Trophoblast cell (in vitro differentiated cells and primary cell): ENCODE data around the gene TNN.

Experiments
- DNase-seq, 2 donors: peaks; one replicate each; pipeline ENCODE4 v3.0.0-alpha.2; 2016
- H2AFZ ChIP-seq: 2 replicates; pipeline ENCODE4 v1.6.1; 2013; ENCODE audit warnings: low read length, moderate library complexity, mild to moderate bottlenecking; ENCODE audit not compliant: insufficient read depth, poor library complexity
- H2AK5ac ChIP-seq: 2 replicates; pipeline ENCODE4 v1.6.1; 2013; ENCODE audit warnings: mild to moderate bottlenecking, low read length
- H2BK120ac ChIP-seq: 2 replicates; pipeline ENCODE4 v1.6.1; 2013; ENCODE audit warnings: low read length, mild to moderate bottlenecking, moderate library complexity; ENCODE audit not compliant: insufficient read depth, poor library complexity
- H2BK12ac ChIP-seq: 2 replicates; pipeline ENCODE4 v1.6.1; 2013; ENCODE audit warnings: mild to moderate bottlenecking, low read length, moderate library complexity
- H2BK5ac ChIP-seq: 2 replicates; pipeline ENCODE4 v1.6.1; 2013; ENCODE audit warnings: low read length, low read depth, moderate library complexity, mild to moderate bottlenecking; ENCODE audit not compliant: poor library complexity
- H3K14ac ChIP-seq: 2 replicates; pipeline ENCODE4 v1.6.1; 2013; ENCODE audit warnings: mild to moderate bottlenecking, low read length
- H3K18ac ChIP-seq: 2 replicates; pipeline ENCODE4 v1.6.1; 2013; ENCODE audit warnings: mild to moderate bottlenecking, low read length
- H3K23ac ChIP-seq: 2 replicates; pipeline ENCODE4 v1.6.1; 2013; ENCODE audit warnings: low read length
- H3K27ac ChIP-seq: 2 replicates; pipeline ENCODE4 v1.5.1; 2013; ENCODE audit warnings: low read depth, mild to moderate bottlenecking, inconsistent platforms, low read length, moderate library complexity
- H3K27me3 ChIP-seq: 2 replicates; pipeline ENCODE4 v1.6.1; 2013; ENCODE audit warnings: inconsistent platforms, mild to moderate bottlenecking, low read length, moderate library complexity; ENCODE audit not compliant: insufficient read depth
- H3K36me3 ChIP-seq, 2 experiments: 1 replicate in 1 of 2; 2 replicates in 1 of 2; pipeline ENCODE4 v1.6.1; 2013; ENCODE audit warnings: low read length in 2 of 2, mild to moderate bottlenecking in 2 of 2, moderate library complexity in 1 of 2; ENCODE audit not compliant: insufficient read depth in 2 of 2, control insufficient read depth in 1 of 2
- H3K4ac ChIP-seq: 2 replicates; pipeline ENCODE4 v1.6.1; 2013; ENCODE audit warnings: low read depth, mild to moderate bottlenecking, low read length, moderate library complexity
- H3K4me1 ChIP-seq, 2 experiments: 1 replicate in 1 of 2; 2 replicates in 1 of 2; pipeline ENCODE4 v1.6.1; 2013; ENCODE audit warnings: low read length in 2 of 2, mild to moderate bottlenecking in 2 of 2, moderate library complexity in 1 of 2; ENCODE audit not compliant: insufficient read depth in 2 of 2, control insufficient read depth in 1 of 2
- H3K4me2 ChIP-seq: 2 replicates; pipeline ENCODE4 v1.6.1; 2013; ENCODE audit warnings: inconsistent platforms, mild to moderate bottlenecking, low read length, moderate library complexity
- H3K4me3 ChIP-seq: 2 replicates; pipeline ENCODE4 v1.5.1; 2013; ENCODE audit warnings: mild to moderate bottlenecking, low read depth, low read length, inconsistent platforms
- H3K79me1 ChIP-seq: one replicate; pipeline ENCODE4 v1.6.1; 2013; ENCODE audit warnings: low read length
- H3K79me2 ChIP-seq: 2 replicates; pipeline ENCODE4 v1.6.1; 2013; ENCODE audit warnings: low read length, mild to moderate bottlenecking; ENCODE audit not compliant: control insufficient read depth, insufficient read depth, poor library complexity
- H3K9ac ChIP-seq: 2 replicates; pipeline ENCODE4 v1.6.1; 2013; ENCODE audit warnings: mild to moderate bottlenecking, low read length
- H3K9me3 ChIP-seq: 2 replicates; pipeline ENCODE4 v1.6.1; 2013; ENCODE audit warnings: low read depth, mild to moderate bottlenecking, control low read depth, inconsistent platforms, low read length; ENCODE audit not compliant: insufficient read depth
- H4K12ac ChIP-seq: 2 replicates; pipeline ENCODE4 v1.6.1; 2013; ENCODE audit warnings: low read depth, mild to moderate bottlenecking, low read length, moderate library complexity
- H4K8ac ChIP-seq: 2 replicates; pipeline ENCODE4 v1.6.1; 2013; ENCODE audit warnings: low read depth, mild to moderate bottlenecking, low read length, moderate library complexity
- H4K91ac ChIP-seq: one replicate; pipeline ENCODE4 v1.6.1; 2013; ENCODE audit warnings: low read depth, mild to moderate bottlenecking, low read length, moderate library complexity
- WGBS: extraction: QIAGEN DNeasy Blood & Tissue Kit; methylation state at CpG from one replicate; pipeline ENCODE4 v1.1.7; 2013; ENCODE audit warnings: missing lambda C conversion rate; ENCODE audit not compliant: insufficient read length, insufficient coverage; ENCODE audit errors: extremely low coverage; 5-methylcytosine and 5-hydroxymethylcytosine counted together

Gene TNN

DNA sequence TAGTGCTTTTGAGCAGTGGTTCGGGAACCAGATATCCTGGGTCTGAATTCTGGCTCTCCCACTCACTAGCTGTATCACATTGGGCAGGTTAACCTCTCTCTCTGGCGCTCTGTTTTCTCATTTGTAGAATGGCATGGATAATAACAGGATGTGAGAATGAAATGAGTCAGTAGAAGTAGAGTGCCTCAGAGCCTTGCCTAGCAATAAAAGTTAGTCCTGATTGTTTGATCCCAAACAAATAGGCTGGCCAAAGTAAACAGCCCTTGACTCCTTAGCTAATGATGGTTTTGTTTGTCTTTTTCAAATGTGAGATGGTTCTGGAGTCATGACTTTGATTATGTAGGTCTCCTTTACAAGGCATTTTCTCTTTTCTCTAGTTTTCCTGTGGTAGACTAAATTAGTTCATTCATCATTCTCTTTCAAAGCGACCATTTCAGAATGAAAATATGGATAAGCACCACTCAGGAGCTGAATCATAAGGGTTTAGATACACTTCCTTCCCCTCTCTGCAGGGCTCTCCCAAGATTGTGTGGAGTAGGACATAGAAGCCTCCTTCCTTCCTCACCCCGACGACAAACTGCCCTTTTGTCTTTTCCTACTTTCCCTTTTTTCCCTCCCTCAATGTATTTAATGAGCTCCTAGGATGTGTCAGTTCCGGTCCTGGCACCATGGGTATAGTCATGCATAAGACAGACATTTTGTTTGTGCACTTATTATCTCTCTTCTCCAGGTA lies 101.8 kb downstream of the TNN start:
- Histone ChIP-seq H3K18ac (no peak overlapping the region), H3K79me2 (no peaks in the 10 kb centered on the region), H2BK12ac (no peak overlapping the region), H3K14ac (no peak overlapping the region), H3K9me3 (no peaks in the 10 kb centered on the region), H3K4me1 (peaks cover 0 to 7% of the 10 kb centered on the region in 2 experiments), H3K27me3 (no peaks in the 10 kb centered on the region), H2BK5ac (no peak overlapping the region), H3K23ac (no peak overlapping the region), H3K79me1 (no peaks in the 10 kb centered on the region), H3K4me2 (no peak overlapping the region), H4K91ac (no peak overlapping the region), H2AFZ (no peak overlapping the region), H4K8ac (no peak overlapping the region), H3K9ac (no peak overlapping the region), H3K4ac (no peak overlapping the region), H2AK5ac (no peak overlapping the region), H4K12ac (no peak overlapping the region), H3K36me3 (peaks cover 18 to 41% of the 10 kb centered on the region in 2 experiments), H3K27ac (no peak overlapping the region), H3K4me3 (no peak overlapping the region), H2BK120ac (no peak overlapping the region)
- no CpG with 5 or more reads among the region's 6 CpGs for WGBS
- no peak for DNase-seq

GRCh38 chr1:175171036-175171913 lies 103.6 kb downstream of the TNN start:
- H3K4ac ChIP-seq: no peak overlapping the region
- peaks cover 11 to 30% of the 10 kb centered on the region in 2 experiments for H3K36me3 ChIP-seq
- no peaks in the 10 kb centered on the region for H3K79me2 ChIP-seq
- H2BK5ac ChIP-seq: no peak overlapping the region
- no peaks in the 10 kb centered on the region for H3K27me3 ChIP-seq
- no peaks in the 10 kb centered on the region for H3K9me3 ChIP-seq
- no peak overlapping the region for H3K4me2 ChIP-seq
- no peak overlapping the region for H3K18ac ChIP-seq
- H2BK120ac ChIP-seq: no peak overlapping the region
- H3K23ac ChIP-seq: no peak overlapping the region
- no peak overlapping the region for H2AFZ ChIP-seq
- H3K9ac ChIP-seq: no peak overlapping the region
- H2AK5ac ChIP-seq: no peak overlapping the region
- no peak overlapping the region for H3K14ac ChIP-seq
- H2BK12ac ChIP-seq: no peak overlapping the region
- no peak overlapping the region for H3K27ac ChIP-seq
- H3K4me1 ChIP-seq: peaks cover 0 to 7% of the 10 kb centered on the region in 2 experiments
- WGBS: no CpG with 5 or more reads among the region's 9 CpGs
- H4K12ac ChIP-seq: no peak overlapping the region
- DNase-seq: no peak
- H3K4me3 ChIP-seq: no peak overlapping the region
- H3K79me1 ChIP-seq: no peaks in the 10 kb centered on the region
- no peak overlapping the region for H4K8ac ChIP-seq
- no peak overlapping the region for H4K91ac ChIP-seq

- Histone ChIP-seq H4K12ac (no peak overlapping the region), H2BK120ac (no peak overlapping the region), H3K27me3 (no peaks in the 10 kb centered on the region), H3K18ac (no peak overlapping the region), H3K27ac (no peak overlapping the region), H3K9ac (no peak overlapping the region), H4K8ac (no peak overlapping the region), H3K4me3 (no peak overlapping the region), H3K9me3 (no peaks in the 10 kb centered on the region), H3K23ac (no peak overlapping the region), H2AK5ac (no peak overlapping the region), H3K79me2 (peaks cover 2% of the 10 kb centered on the region), H4K91ac (no peak overlapping the region), H3K4me1 (peaks cover 0 to 7% of the 10 kb centered on the region in 2 experiments), H2BK5ac (no peak overlapping the region), H3K79me1 (peaks cover 2% of the 10 kb centered on the region), H2AFZ (no peak overlapping the region), H2BK12ac (no peak overlapping the region), H3K4me2 (no peak overlapping the region), H3K36me3 (peaks cover 10 to 28% of the 10 kb centered on the region in 2 experiments), H3K14ac (no peak overlapping the region), H3K4ac (no peak overlapping the region)
- no CpG with 5 or more reads among the region's 3 CpGs for WGBS
- DNase-seq: no peak
These were observed 104.9 kb downstream of the TNN start for GRCh38 chr1:175172503-175172902.

GRCh38 chr1:175173531-175173930 lies 105.9 kb downstream of the TNN start:
- H2AK5ac ChIP-seq: no peak overlapping the region
- H2BK12ac ChIP-seq: no peak overlapping the region
- no peak overlapping the region for H3K4ac ChIP-seq
- H3K18ac ChIP-seq: no peak overlapping the region
- H3K9me3 ChIP-seq: no peaks in the 10 kb centered on the region
- H3K27me3 ChIP-seq: no peaks in the 10 kb centered on the region
- no peak overlapping the region for H3K9ac ChIP-seq
- H2BK5ac ChIP-seq: no peak overlapping the region
- no peak overlapping the region for H2AFZ ChIP-seq
- peaks cover 5% of the 10 kb centered on the region for H3K79me1 ChIP-seq
- H3K79me2 ChIP-seq: peaks cover 2% of the 10 kb centered on the region
- no peak overlapping the region for H2BK120ac ChIP-seq
- no peak for DNase-seq
- peaks cover 4 to 11% of the 10 kb centered on the region in 2 experiments for H3K4me1 ChIP-seq
- no peak overlapping the region for H3K4me2 ChIP-seq
- peaks cover 12 to 27% of the 10 kb centered on the region in 2 experiments for H3K36me3 ChIP-seq
- H4K12ac ChIP-seq: no peak overlapping the region
- no peak overlapping the region for H3K27ac ChIP-seq
- no CpG with 5 or more reads among the region's 7 CpGs for WGBS
- no peak overlapping the region for H4K8ac ChIP-seq
- no peak overlapping the region for H3K4me3 ChIP-seq
- no peak overlapping the region for H4K91ac ChIP-seq
- no peak overlapping the region for H3K23ac ChIP-seq
- no peak overlapping the region for H3K14ac ChIP-seq
